ENCODE measurements around the gene WBP11. TPM values are rescaled to one million over a fixed set of nuclear protein-coding genes. Genes with fewer than 3 reads are reported as not detected.

WBP11 gene
- total RNA-seq, 1 experiment from 2014 or later = 108 TPM

DNA sequence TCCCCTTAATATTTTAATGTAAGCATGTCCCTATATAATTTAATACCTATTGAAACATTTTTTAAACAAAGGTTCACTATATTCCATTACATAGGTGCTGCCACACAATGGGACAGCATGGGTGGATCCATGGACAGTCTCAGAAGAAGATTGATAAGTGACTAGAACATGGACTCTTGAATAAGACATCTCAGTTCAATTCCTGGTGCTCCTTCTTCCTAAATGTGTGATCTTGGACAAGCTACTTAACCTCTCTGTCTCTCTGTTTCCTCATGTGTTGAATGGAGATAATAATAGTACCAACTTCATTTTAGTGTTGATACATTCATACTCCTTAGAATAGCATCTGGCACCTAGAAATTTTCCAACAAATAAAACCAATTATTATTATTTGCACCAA lies 41.1 kb upstream of the WBP11 start:
- no peak overlapping the region for H3K27ac Mint-ChIP-seq

More for the DNA sequence above, 41.1 kb upstream of the WBP11 start:
- no peak overlapping the region for H3K14ac ChIP-seq (ENCODE audit: insufficient read depth, low read length)
- H4K5ac ChIP-seq (ENCODE audit: insufficient read length, low read depth, low read length) = no peak overlapping the region
- H3K27me3 Mint-ChIP-seq (ENCODE audit: low read depth) = no peaks in the 10 kb centered on the region
- H2AK5ac ChIP-seq (ENCODE audit: insufficient read length, low read length) = no peak overlapping the region
- no peak overlapping the region for H4K91ac ChIP-seq (ENCODE audit: insufficient read length, low read depth, low read length)
- H2BK20ac ChIP-seq (ENCODE audit: low read depth, low read length, poor library complexity, severe bottlenecking) = no peak overlapping the region
- no peak overlapping the region for H3K18ac ChIP-seq (ENCODE audit: insufficient read length, low read depth, low read length)
- no peak overlapping the region for H3K23ac ChIP-seq (ENCODE audit: insufficient read length, low read depth, low read length)
- no peak overlapping the region for H3K9ac ChIP-seq (ENCODE audit: extremely low read depth, insufficient read length, low read length)
- peaks cover 0 to 4% (median 0%) of the 10 kb centered on the region in 3 experiments; a peak in 1 of 7 replicates for H3K36me3 Mint-ChIP-seq (ENCODE audit: insufficient read depth in 1 of 3, low read depth in 3 of 3)
- no peak for TF ChIP-seq CTCF (conservative IDR thresholded peaks at IDR 0.05)
- no peak overlapping the region for H3K4ac ChIP-seq (ENCODE audit: low read depth, low read length)
- no peaks in the 10 kb centered on the region; the same call in 1 of the 2 replicates for H3K27me3 ChIP-seq (ENCODE audit: insufficient read depth, low read length)
- H3K79me2 ChIP-seq (ENCODE audit: insufficient read depth, low read length) = no peaks in the 10 kb centered on the region
- H3K4me2 ChIP-seq (ENCODE audit: insufficient read depth, insufficient read length, low read length) = no peak overlapping the region
- no peak overlapping the region for H3K56ac ChIP-seq (ENCODE audit: insufficient read length, low read depth, low read length)
- H3K9me3 ChIP-seq (ENCODE audit: control insufficient read depth, low read depth, low read length) = no peaks in the 10 kb centered on the region
- no peak overlapping the region for H2BK120ac ChIP-seq (ENCODE audit: low read depth, low read length, poor library complexity, severe bottlenecking)
- no peaks in the 10 kb centered on the region for H3K4me1 ChIP-seq (ENCODE audit: insufficient read depth, low read length)
- no peak overlapping the region for H4K8ac ChIP-seq (replicated peaks; ENCODE audit: insufficient read length, low read depth, low read length)
- H3T11ph ChIP-seq (ENCODE audit: low read length) = no peak overlapping the region
- no peak overlapping the region for H2BK15ac ChIP-seq (ENCODE audit: low read depth, low read length)
- DNase-seq = no peak
- H3K9me3 Mint-ChIP-seq = peaks cover 1 to 2% of the 10 kb centered on the region in 2 experiments; a peak in 3 of 5 replicates
- H4K20me1 ChIP-seq (ENCODE audit: control insufficient read depth, insufficient read depth, insufficient read length) = no peaks in the 10 kb centered on the region
- no peak overlapping the region for H3K27ac ChIP-seq (ENCODE audit: insufficient read length, low read depth, low read length)
- no peaks in the 10 kb centered on the region for H3K79me1 ChIP-seq (ENCODE audit: insufficient read depth, low read depth, low read length, poor library complexity, severe bottlenecking)
- H3K4me1 Mint-ChIP-seq = peaks cover 2 to 3% of the 10 kb centered on the region in 2 experiments; a peak in 1 of 4 replicates
- H2BK12ac ChIP-seq (ENCODE audit: insufficient read length, low read depth, low read length) = no peak overlapping the region
- H2AFZ ChIP-seq (ENCODE audit: low read length) = no peak overlapping the region
- H2BK5ac ChIP-seq (ENCODE audit: insufficient read length, low read length) = no peak overlapping the region
- H3K4me3 Mint-ChIP-seq = no peak overlapping the region
- H3K23me2 ChIP-seq (ENCODE audit: insufficient read length, low read depth, low read length, poor library complexity, severe bottlenecking) = no peaks in the 10 kb centered on the region

Measured in H9 (cell line).